Measurements from ENCODE around the gene SUSD1.

DNA sequence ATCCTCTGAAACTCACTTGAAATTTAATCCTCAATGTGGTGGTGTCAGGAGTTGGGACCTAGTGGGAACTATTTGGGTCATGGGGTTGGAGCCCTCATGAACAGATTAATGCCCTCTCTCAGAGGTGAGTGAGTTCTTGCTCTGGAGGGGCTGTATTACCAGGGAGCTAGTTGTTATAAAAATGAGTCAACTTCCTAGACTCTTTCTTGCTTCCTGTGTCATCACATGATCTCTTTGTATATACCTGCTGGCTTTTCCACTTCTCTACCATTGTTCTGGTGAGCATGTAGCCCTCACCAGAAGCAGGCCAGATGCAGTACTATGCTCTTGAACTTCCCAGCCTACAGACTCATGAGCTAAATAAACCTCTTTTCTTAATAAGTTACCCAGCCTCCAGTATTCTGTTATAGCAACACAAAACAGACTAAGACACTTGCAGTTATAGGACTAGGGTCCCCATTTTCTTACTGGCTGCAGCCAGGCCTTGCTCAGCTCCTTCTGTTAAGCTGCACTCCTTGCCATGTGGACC, 127.5 kb downstream of the SUSD1 start:
- TF ChIP-seq, protein P1, sequence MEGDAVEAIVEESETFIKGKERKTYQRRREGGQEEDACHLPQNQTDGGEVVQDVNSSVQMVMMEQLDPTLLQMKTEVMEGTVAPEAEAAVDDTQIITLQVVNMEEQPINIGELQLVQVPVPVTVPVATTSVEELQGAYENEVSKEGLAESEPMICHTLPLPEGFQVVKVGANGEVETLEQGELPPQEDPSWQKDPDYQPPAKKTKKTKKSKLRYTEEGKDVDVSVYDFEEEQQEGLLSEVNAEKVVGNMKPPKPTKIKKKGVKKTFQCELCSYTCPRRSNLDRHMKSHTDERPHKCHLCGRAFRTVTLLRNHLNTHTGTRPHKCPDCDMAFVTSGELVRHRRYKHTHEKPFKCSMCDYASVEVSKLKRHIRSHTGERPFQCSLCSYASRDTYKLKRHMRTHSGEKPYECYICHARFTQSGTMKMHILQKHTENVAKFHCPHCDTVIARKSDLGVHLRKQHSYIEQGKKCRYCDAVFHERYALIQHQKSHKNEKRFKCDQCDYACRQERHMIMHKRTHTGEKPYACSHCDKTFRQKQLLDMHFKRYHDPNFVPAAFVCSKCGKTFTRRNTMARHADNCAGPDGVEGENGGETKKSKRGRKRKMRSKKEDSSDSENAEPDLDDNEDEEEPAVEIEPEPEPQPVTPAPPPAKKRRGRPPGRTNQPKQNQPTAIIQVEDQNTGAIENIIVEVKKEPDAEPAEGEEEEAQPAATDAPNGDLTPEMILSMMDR (IDR thresholded peaks at IDR 0.05; ENCODE audit: poor library complexity, severe bottlenecking): no peak
- TF ChIP-seq RAD21 (conservative IDR thresholded peaks at IDR 0.05): no peak
- no peak for TF ChIP-seq EZH2 (IDR thresholded peaks at IDR 0.05; ENCODE audit: borderline replicate concordance, insufficient read depth, low read length, poor library complexity, severe bottlenecking)

Measured in neural cell (in vitro differentiated cells).